Uterus (tissue), 2 donors: ENCODE data around the gene GAPDHS.

Experiments
- CTCF ChIP-seq, 4 experiments: fragments of 200-600 bp in 2 of 4; fragments of 450-650 bp in 2 of 4; sonication (generic) in 2 of 4; IDR thresholded peaks; one replicate each; pipeline ENCODE4 v1.5.1; 2016 to 2019; ENCODE audit warnings: antibody characterized with exemption in 4 of 4, mild to moderate bottlenecking in 2 of 4, moderate library complexity in 1 of 4
- POLR2A ChIP-seq, 2 donors: fragments of 450-650 bp; IDR thresholded peaks; one replicate each; pipeline ENCODE4 v1.6.1; 2016; ENCODE audit warnings: antibody characterized with exemption in 2 of 2, mild to moderate bottlenecking in 1 of 2, moderate library complexity in 1 of 2

DNA sequence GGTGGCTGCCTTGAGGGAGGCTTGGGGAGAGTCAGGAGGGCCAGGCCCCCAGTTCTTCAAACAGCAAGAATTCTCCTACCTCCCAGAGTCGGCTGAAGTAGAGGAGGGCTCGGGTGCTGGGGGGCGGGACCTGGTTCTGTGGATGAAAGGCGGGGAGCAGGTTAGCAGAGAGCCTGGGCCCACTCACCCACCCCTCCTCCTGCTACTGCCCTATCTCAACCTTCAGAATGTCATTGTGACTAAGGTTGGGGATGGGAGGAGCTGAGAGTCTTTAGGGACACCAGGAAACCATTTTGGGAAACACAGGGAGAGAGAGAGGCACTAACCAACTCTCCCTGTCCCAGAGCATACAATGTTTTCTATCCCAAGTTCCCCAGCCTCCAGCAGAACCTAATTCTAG is 30.5 kb upstream of the GAPDHS start:
- TF ChIP-seq CTCF (IDR thresholded peaks at IDR 0.05) (no peak), POLR2A (IDR thresholded peaks at IDR 0.05) (no peak)
